ENCODE data around the gene CABLES1.
"Not testable (repeated sequence)": the region's sequence is repeated elsewhere in the genome, so short reads cannot be mapped to it uniquely, and the experiment has no call there.

CABLES1 gene

GRCh38 chr18:23247896-23248295 is 112.6 kb downstream of the CABLES1 start:
- no peak for DNase-seq

- DNase-seq, result no peak
Measured at GRCh38 chr18:23248826-23249225, 113.5 kb downstream of the CABLES1 start.

GRCh38 chr18:23249348-23249747 is 114.1 kb downstream of the CABLES1 start:
- no peak for DNase-seq

GRCh38 chr18:23250893-23251656 is 115.8 kb downstream of the CABLES1 start:
- no peak for DNase-seq

GRCh38 chr18:23253630-23254029 is 118.3 kb downstream of the CABLES1 start:
- no peak for DNase-seq

- peak; percentile 1 for DNase-seq
Measured at GRCh38 chr18:23257137-23257536, 121.9 kb downstream of the CABLES1 start.

- peak; percentile 2 for DNase-seq
Measured at GRCh38 chr18:23257686-23258565, 122.6 kb downstream of the CABLES1 start.

- DNase-seq, result no peak
Measured at GRCh38 chr18:23258566-23259469, 123.5 kb downstream of the CABLES1 start.

- peak; percentile 55 for DNase-seq
Measured at GRCh38 chr18:23259701-23260681, 124.7 kb downstream of the CABLES1 start.

GRCh38 chr18:23260926-23261590 is 125.8 kb downstream of the CABLES1 start:
- DNase-seq, result no peak

GRCh38 chr18:23263551-23264235 is 128.4 kb downstream of the CABLES1 start:
- no peak for DNase-seq

- DNase-seq, result no peak
Measured at GRCh38 chr18:23265682-23266399, 130.6 kb downstream of the CABLES1 start.

- DNase-seq, result no peak
Measured at GRCh38 chr18:23266717-23267446, 131.6 kb downstream of the CABLES1 start.

GRCh38 chr18:23267447-23267776 is 132.1 kb downstream of the CABLES1 start:
- no peak for DNase-seq

GRCh38 chr18:23268641-23269040 is 133.4 kb downstream of the CABLES1 start:
- DNase-seq, result no peak

GRCh38 chr18:23269068-23269467 is 133.8 kb downstream of the CABLES1 start:
- not testable (repeated sequence) for DNase-seq

- no peak for DNase-seq
Measured at GRCh38 chr18:23269928-23270327, 134.6 kb downstream of the CABLES1 start.

- no peak for DNase-seq
Measured at GRCh38 chr18:23270986-23271680, 135.8 kb downstream of the CABLES1 start.

Data from kidney glomerular epithelial cell (primary cell).